HCT116 (cell line): ENCODE results near the gene TTC32. TPM values are rescaled to one million over a fixed set of nuclear protein-coding genes. Genes with fewer than 3 reads are reported as not detected.

ENCODE experiments used
- ATAC-seq: fragments of 200-7000 bp; cut with Tn5 transposase; 2 replicates; pipeline ENCODE4 v1.9.1; 2020; ENCODE audit warnings: mild to moderate bottlenecking, moderate library complexity
- BruUV-seq: library from RNA; stranded (reverse); fragments of 400-500 nt; replicated peaks from 2 replicates; lab custom pipeline; 2021; lab: Mats Ljungman, UMichigan
- CTCF ChIA-PET: fragments of 300-600 bp; sonication (Branson Sonifier 250); formaldehyde crosslinking; loops from one replicate; lab custom pipeline; 2021; ENCODE audit warnings: antibody characterized with exemption; lab: Charles Lee
- POLR2A ChIA-PET: fragments of 300-600, 350-600 bp; sonication (Branson Sonifier 250); formaldehyde crosslinking; loops from one replicate; lab custom pipeline; 2021; ENCODE audit warnings: antibody characterized with exemption; lab: Charles Lee
- RAD21 ChIA-PET, 2 experiments: fragments of 300-600 bp; sonication (Branson Sonifier 250); formaldehyde crosslinking; loops; one replicate each; lab custom pipeline; 2023; ENCODE audit warnings: low total read pairs in 2 of 2; ENCODE audit not compliant: uncharacterized antibody in 2 of 2, unreplicated experiment in 2 of 2, low non-redundant PET in 1 of 2; lab: Charles Lee
- DNase-seq: peaks from one replicate; pipeline ENCODE4 v3.0.0-alpha.2; 2010; ENCODE audit warnings: low read depth, low spot score
- H2AFZ ChIP-seq: fragments of 200-600 bp; shearing (Covaris generic), sonication (generic); 2 replicates; pipeline ENCODE4 v1.6.1; 2017; ENCODE audit warnings: low read depth, mixed run types, mixed read lengths, antibody characterized with exemption, low read length; ENCODE audit not compliant: poor library complexity, severe bottlenecking
- H3K27ac ChIP-seq: 2 replicates; pipeline ENCODE4 v1.5.1; 2012; ENCODE audit warnings: low read depth, low read length
- H3K27me3 ChIP-seq: fragments of 200-600 bp; sonication (generic); 2 replicates; pipeline ENCODE4 v1.6.1; 2016; ENCODE audit warnings: mixed run types, low read length, mixed read lengths; ENCODE audit not compliant: insufficient read depth
- H3K36me3 ChIP-seq, 2 experiments: fragments of 200-500 bp in 1 of 2; fragments of 200-600 bp in 1 of 2; sonication (Bioruptor generic) in 1 of 2; sonication (generic) in 1 of 2; 2 replicates each; pipeline versions ENCODE4 v1.5.1 to v1.6.1; 2014 to 2016; ENCODE audit warnings: low read length in 2 of 2, inconsistent platforms in 1 of 2, mixed read lengths in 1 of 2, mixed run types in 1 of 2; ENCODE audit not compliant: insufficient read depth in 2 of 2, control insufficient read depth in 1 of 2
- H3K4me1 ChIP-seq, 2 experiments: fragments of 200-600 bp in 1 of 2; sonication (generic) in 1 of 2; 2 replicates each; pipeline versions ENCODE4 v1.5.1 to v1.6.1; 2012 to 2017; ENCODE audit warnings: low read length in 2 of 2, inconsistent platforms in 1 of 2, mild to moderate bottlenecking in 1 of 2, mixed read lengths in 1 of 2, mixed run types in 1 of 2, moderate library complexity in 1 of 2; ENCODE audit not compliant: insufficient read depth in 2 of 2, control insufficient read depth in 1 of 2
- H3K4me2 ChIP-seq: fragments of 200-600 bp; sonication (generic); 2 replicates; pipeline ENCODE4 v1.6.1; 2017; ENCODE audit warnings: mixed run types, low read length, mixed read lengths
- H3K4me3 ChIP-seq, 2 experiments: fragments of 200-600 bp in 1 of 2; sonication (generic) in 1 of 2; replicated peaks in 1 of 2; 2 replicates each; pipeline ENCODE4 v1.5.1; 2011 to 2016; ENCODE audit warnings: low read length in 2 of 2, control low read depth in 1 of 2, low read depth in 1 of 2, mild to moderate bottlenecking in 1 of 2, mixed read lengths in 1 of 2, mixed run types in 1 of 2
- H3K79me2 ChIP-seq: fragments of 200-600 bp; sonication (generic); 2 replicates; pipeline ENCODE4 v1.6.1; 2017; ENCODE audit warnings: mild to moderate bottlenecking, mixed run types, low read length, moderate library complexity, mixed read lengths; ENCODE audit not compliant: insufficient read depth
- H3K9ac ChIP-seq: fragments of 200-600 bp; sonication (generic); 2 replicates; pipeline ENCODE4 v1.6.1; 2016; ENCODE audit warnings: low read length, mixed read lengths
- H3K9me2 ChIP-seq: fragments of 200-600 bp; sonication (generic), shearing (Covaris generic); 2 replicates; pipeline ENCODE4 v1.6.1; 2017; ENCODE audit warnings: mixed run types, mild to moderate bottlenecking, moderate library complexity; ENCODE audit not compliant: insufficient read depth
- H3K9me3 ChIP-seq, 2 experiments: fragments of 200-500 bp in 1 of 2; fragments of 200-600 bp in 1 of 2; sonication (Bioruptor generic) in 1 of 2; sonication (generic) in 1 of 2; 2 replicates each; pipeline ENCODE4 v1.6.1; 2014 to 2017; ENCODE audit warnings: low read length in 2 of 2, mixed read lengths in 2 of 2, inconsistent platforms in 1 of 2, low read depth in 1 of 2, mild to moderate bottlenecking in 1 of 2, mixed run types in 1 of 2, moderate library complexity in 1 of 2; ENCODE audit not compliant: control insufficient read depth in 1 of 2, insufficient read depth in 1 of 2
- H4K20me1 ChIP-seq: fragments of 200-600 bp; sonication (generic), shearing (Covaris generic); 2 replicates; pipeline ENCODE4 v1.6.1; 2017; ENCODE audit warnings: mixed run types, mild to moderate bottlenecking, moderate library complexity; ENCODE audit not compliant: insufficient read depth
- CEBPB ChIP-seq: IDR thresholded peaks from 2 replicates; pipeline ENCODE4 v1.6.1; 2012; ENCODE audit warnings: low read depth
- CTCF ChIP-seq, 3 experiments: fragments of 200-600 bp in 1 of 3; sonication (generic) in 1 of 3; IDR thresholded peaks in 2 of 3; conservative IDR thresholded peaks in 1 of 3; 2 replicates each; pipeline ENCODE4 v1.5.1; 2012 to 2017; ENCODE audit warnings: low read depth in 2 of 3, low read length in 2 of 3, antibody characterized with exemption in 1 of 3, borderline replicate concordance in 1 of 3, control low read depth in 1 of 3, mild to moderate bottlenecking in 1 of 3, mixed read lengths in 1 of 3, mixed run types in 1 of 3, moderate library complexity in 1 of 3; ENCODE audit not compliant: insufficient read depth in 1 of 3
- EZH2 ChIP-seq: fragments of 200-600 bp; sonication (generic); IDR thresholded peaks from 2 replicates; pipeline ENCODE4 v1.6.1; 2017; ENCODE audit warnings: antibody characterized with exemption, mixed run types
- FOSL1 ChIP-seq: IDR thresholded peaks from 2 replicates; pipeline ENCODE4 v1.6.1; 2012; ENCODE audit warnings: low read depth
- JUND ChIP-seq: IDR thresholded peaks from 2 replicates; pipeline ENCODE4 v1.6.1; 2012
- MAX ChIP-seq: IDR thresholded peaks from 2 replicates; pipeline ENCODE4 v1.6.1; 2012
- RAD21 ChIP-seq: IDR thresholded peaks from 2 replicates; pipeline ENCODE4 v1.6.1; 2012; ENCODE audit warnings: low read depth, mild to moderate bottlenecking
- REST ChIP-seq: IDR thresholded peaks from 2 replicates; pipeline ENCODE4 v1.6.1; 2012; ENCODE audit warnings: low read depth
- SIN3A ChIP-seq: IDR thresholded peaks from 2 replicates; pipeline ENCODE4 v1.6.1; 2012; ENCODE audit warnings: low read depth
- SP1 ChIP-seq: IDR thresholded peaks from 2 replicates; pipeline ENCODE4 v1.6.1; 2012; ENCODE audit warnings: low read depth
- SRF ChIP-seq: IDR thresholded peaks from 2 replicates; pipeline ENCODE4 v1.6.1; 2012; ENCODE audit warnings: low read depth
- YY1 ChIP-seq: IDR thresholded peaks from 2 replicates; pipeline ENCODE4 v1.6.1; 2011; ENCODE audit warnings: low read length, low read depth, moderate library complexity, mild to moderate bottlenecking; ENCODE audit not compliant: insufficient replicate concordance; ENCODE audit errors: extremely low read depth
- ZNF274 ChIP-seq: fragments of 200-500 bp; sonication (Bioruptor generic); IDR thresholded peaks from 2 replicates; pipeline ENCODE4 v1.6.1; 2014; ENCODE audit warnings: mild to moderate bottlenecking, low read depth, low read length, inconsistent platforms
- intact Hi-C: fragments of 100-400 bp; cut with micrococcal nuclease; formaldehyde crosslinking; loops from 2 replicates; pipeline ENCODE4 v1.10.0; 2022
- total RNA-seq: library from RNA; stranded (reverse); gene quantifications from one replicate; pipeline ENCODE4 v1.2.1, GENCODE V29; 2021; ENCODE audit not compliant: unreplicated experiment
- TF ChIP-seq, protein P1 (sequence below): IDR thresholded peaks from 2 replicates; pipeline ENCODE4 v1.6.1; 2011; ENCODE audit warnings: mild to moderate bottlenecking, low read length, moderate library complexity; ENCODE audit not compliant: insufficient replicate concordance; ENCODE audit errors: extremely low read depth
- TF ChIP-seq, protein P2 (sequence below): IDR thresholded peaks from 2 replicates; pipeline ENCODE4 v1.6.1; 2012

Gene TTC32
- total RNA-seq, 1 experiment from 2014 or later, result 6.3 TPM

GRCh38 chr2:19847486-19847885 is 54.3 kb downstream of the TTC32 start:
- H4K20me1 ChIP-seq, result no peaks in the 10 kb centered on the region
- H3K4me1 ChIP-seq, result no peaks in the 10 kb centered on the region
- DNase-seq (no peak), ATAC-seq (no peak)
- no peak overlapping the region for H2AFZ ChIP-seq
- H3K4me2 ChIP-seq, result no peak overlapping the region
- no TSS peak for BruUV-seq
- no peak overlapping the region for H3K27ac ChIP-seq
- ChIA-PET CTCF (no interaction called here), POLR2A (no interaction called here), RAD21 (no interaction called here)
- no peaks in the 10 kb centered on the region for H3K9me3 ChIP-seq
- H3K36me3 ChIP-seq, result no peaks in the 10 kb centered on the region
- no peak overlapping the region for H3K4me3 ChIP-seq
- no peak overlapping the region for H3K9ac ChIP-seq
- H3K79me2 ChIP-seq, result no peaks in the 10 kb centered on the region
- intact Hi-C loops, result no loop called here
- TF ChIP-seq ZNF274, result no peak
- TF ChIP-seq, protein P1, sequence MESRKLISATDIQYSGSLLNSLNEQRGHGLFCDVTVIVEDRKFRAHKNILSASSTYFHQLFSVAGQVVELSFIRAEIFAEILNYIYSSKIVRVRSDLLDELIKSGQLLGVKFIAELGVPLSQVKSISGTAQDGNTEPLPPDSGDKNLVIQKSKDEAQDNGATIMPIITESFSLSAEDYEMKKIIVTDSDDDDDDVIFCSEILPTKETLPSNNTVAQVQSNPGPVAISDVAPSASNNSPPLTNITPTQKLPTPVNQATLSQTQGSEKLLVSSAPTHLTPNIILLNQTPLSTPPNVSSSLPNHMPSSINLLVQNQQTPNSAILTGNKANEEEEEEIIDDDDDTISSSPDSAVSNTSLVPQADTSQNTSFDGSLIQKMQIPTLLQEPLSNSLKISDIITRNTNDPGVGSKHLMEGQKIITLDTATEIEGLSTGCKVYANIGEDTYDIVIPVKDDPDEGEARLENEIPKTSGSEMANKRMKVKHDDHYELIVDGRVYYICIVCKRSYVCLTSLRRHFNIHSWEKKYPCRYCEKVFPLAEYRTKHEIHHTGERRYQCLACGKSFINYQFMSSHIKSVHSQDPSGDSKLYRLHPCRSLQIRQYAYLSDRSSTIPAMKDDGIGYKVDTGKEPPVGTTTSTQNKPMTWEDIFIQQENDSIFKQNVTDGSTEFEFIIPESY, result no peak
- no peak for TF ChIP-seq SIN3A
- no peak for TF ChIP-seq CEBPB
- no peak for TF ChIP-seq MAX
- TF ChIP-seq, protein P2, sequence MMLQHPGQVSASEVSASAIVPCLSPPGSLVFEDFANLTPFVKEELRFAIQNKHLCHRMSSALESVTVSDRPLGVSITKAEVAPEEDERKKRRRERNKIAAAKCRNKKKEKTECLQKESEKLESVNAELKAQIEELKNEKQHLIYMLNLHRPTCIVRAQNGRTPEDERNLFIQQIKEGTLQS, result no peak
- TF ChIP-seq SRF, result no peak
- no peak for TF ChIP-seq SP1
- TF ChIP-seq RAD21, result no peak
- no peak for TF ChIP-seq YY1
- no peak for TF ChIP-seq REST
- TF ChIP-seq EZH2, result no peak
- TF ChIP-seq CTCF (IDR thresholded peaks at IDR 0.05 in 2 of 3, conservative IDR thresholded peaks at IDR 0.05 in 1 of 3; ENCODE audit: borderline replicate concordance in 1 of 3, insufficient read depth in 1 of 3, low read depth in 2 of 3, low read length in 2 of 3), result no peak
- no peak for TF ChIP-seq FOSL1
- TF ChIP-seq JUND, result no peak
- peaks cover 15% of the 10 kb centered on the region; the same call in 1 of the 2 replicates for H3K27me3 ChIP-seq
- H3K9me2 ChIP-seq, result no peaks in the 10 kb centered on the region
